Cardiac fibroblast (primary cell): ENCODE results near the gene SDC3.

Experiments
- DNase-seq, 2 donors: peaks; one replicate each; pipeline versions ENCODE4 v3.0.0 to v3.0.0-alpha.2; 2010; ENCODE audit warnings: low read depth in 2 of 2
- H3K4me3 ChIP-seq, 2 donors: replicated peaks in 1 of 2; 1 replicate in 1 of 2; 2 replicates in 1 of 2; pipeline ENCODE4 v1.5.1; 2011; ENCODE audit warnings: low read depth in 2 of 2, low read length in 2 of 2, mild to moderate bottlenecking in 2 of 2, moderate library complexity in 1 of 2
- CTCF ChIP-seq: IDR thresholded peaks from one replicate; pipeline ENCODE4 v1.5.1; 2011; ENCODE audit warnings: low read depth, mild to moderate bottlenecking, low read length, inconsistent platforms

SDC3 gene

GRCh38 chr1:30888391-30888790 lies 20.2 kb downstream of the SDC3 start:
- DNase-seq, result peak; percentile 37 to 92
- H3K4me3 ChIP-seq, result no peak overlapping the region
- no peak for TF ChIP-seq CTCF

GRCh38 chr1:30887485-30888315 lies 20.9 kb downstream of the SDC3 start:
- no peak for TF ChIP-seq CTCF
- peak in 1 of 2 donors; percentile 30 for DNase-seq

GRCh38 chr1:30886710-30887428 lies 21.7 kb downstream of the SDC3 start:
- no peak for DNase-seq
- H3K4me3 ChIP-seq, result no peak overlapping the region
- no peak for TF ChIP-seq CTCF

More at GRCh38 chr1:30887485-30888315, 20.9 kb downstream of the SDC3 start:
- no peak overlapping the region for H3K4me3 ChIP-seq

- TF ChIP-seq CTCF, result no peak
- DNase-seq, result no peak
Observed at GRCh38 chr1:30885570-30886522, 22.7 kb downstream of the SDC3 start.

GRCh38 chr1:30884723-30885122 lies 23.8 kb downstream of the SDC3 start:
- DNase-seq, result no peak
- no peak for TF ChIP-seq CTCF
- H3K4me3 ChIP-seq, result no peak overlapping the region

More at GRCh38 chr1:30885570-30886522, 22.7 kb downstream of the SDC3 start:
- H3K4me3 ChIP-seq, result no peak overlapping the region
